HG03439 (cell line): ENCODE measurements around the gene MRPL16.
"Not testable (repeated sequence)": the region's sequence is repeated elsewhere in the genome, so short reads cannot be mapped to it uniquely, and the experiment has no call there.

Experiments used
- ATAC-seq: cut with Tn5 transposase; IDR thresholded peaks from one replicate; pipeline ENCODE4 v1.9.1; 2021; ENCODE audit warnings: mild to moderate bottlenecking, moderate library complexity; ENCODE audit not compliant: unreplicated experiment

MRPL16 gene

DNA sequence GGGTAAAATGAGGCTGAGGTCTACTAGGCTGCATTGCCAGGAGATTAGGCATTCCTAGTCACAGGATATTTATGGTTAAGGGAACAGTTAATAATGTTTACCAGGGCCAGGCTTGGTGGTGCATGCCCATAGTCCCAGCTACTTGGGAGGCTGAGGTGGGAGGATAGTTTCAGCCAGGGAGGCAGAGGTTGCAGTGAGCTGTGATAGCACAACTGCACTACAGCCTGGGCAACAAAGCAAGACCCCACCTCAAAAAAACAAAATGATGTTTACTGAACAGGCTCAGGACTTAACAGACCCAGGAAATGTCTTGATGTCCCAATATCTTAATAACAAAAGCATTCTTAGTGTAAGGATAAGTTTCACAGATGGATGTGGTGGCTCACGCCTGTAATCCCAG lies 2.8 kb upstream of the MRPL16 start:
- ATAC-seq = no peak

DNA sequence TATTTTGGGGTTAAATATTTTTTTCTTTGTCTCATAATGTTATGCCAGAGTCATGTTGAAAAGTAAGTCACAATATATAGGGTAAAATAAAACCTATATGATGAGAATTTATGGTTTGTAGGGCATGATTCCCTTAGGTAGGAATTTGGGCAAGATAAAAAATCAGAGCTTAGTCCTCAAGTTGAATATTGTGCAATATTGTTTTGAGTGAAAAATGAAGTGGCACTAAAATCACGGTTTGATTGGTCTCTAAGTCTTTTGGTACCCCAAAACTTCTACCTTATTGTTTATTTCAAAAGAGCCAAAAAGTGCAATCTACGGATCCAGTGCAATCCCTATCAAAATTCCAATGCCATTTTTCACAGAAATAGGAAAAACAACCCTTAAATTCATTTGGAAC lies 1.6 kb upstream of the MRPL16 start:
- ATAC-seq = no peak

GRCh38 chr11:59810911-59811259 lies 307 bp upstream of the MRPL16 start:
- ATAC-seq = no peak

DNA sequence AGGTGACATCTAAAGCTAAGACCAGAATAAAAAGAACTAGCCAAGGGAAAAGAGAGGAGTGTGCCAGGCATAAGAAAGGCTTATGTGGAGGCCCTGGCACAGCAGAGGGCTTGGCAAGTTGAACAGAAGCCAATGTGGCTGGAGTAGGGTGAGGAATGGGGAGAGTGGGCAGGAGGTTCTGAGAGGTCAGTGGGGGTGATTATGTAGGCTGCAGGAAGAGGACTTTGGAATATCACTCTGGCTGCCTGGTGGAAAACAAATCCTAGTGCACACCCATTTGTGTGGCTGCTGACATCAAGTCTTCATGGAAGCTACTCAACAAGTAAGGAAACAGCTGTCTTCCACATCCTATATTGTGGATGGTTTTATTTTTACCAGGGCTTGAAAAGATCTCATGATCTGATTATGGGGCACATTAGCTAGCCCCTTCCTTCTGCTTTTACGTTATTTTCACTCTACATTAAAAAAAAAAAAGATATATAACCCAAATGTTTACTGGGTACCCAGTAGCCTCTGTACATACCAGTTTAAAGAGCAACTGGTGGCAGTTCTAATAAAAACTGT lies 3.4 kb downstream of the MRPL16 start:
- no peak for ATAC-seq

GRCh38 chr11:59804061-59804460 lies 6.5 kb downstream of the MRPL16 start:
- ATAC-seq = no peak

DNA sequence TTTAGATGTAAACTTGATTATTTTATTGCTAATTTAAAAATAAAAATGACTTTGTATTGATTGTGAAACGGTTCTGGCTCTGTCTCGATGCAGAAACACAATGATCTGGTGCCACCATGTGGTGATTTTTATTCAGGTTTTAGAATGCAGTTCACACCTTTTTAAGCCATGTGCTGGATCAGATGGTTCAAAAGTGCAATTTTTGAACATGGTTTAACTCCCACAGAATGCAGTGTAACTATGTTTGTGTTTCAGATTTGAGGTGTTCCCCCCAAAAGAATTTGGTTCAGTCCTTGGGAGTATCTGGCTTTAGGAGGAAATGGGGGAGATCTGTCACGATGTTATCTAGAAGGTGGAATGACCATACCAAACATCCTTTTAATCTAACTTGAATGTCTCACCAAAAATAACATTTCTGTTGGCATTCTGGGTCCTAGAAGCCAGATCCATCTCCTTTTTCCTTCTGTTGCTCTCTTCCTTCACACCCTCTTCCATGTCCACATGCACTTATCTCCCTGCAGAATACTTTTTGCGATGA lies 7.9 kb downstream of the MRPL16 start:
- ATAC-seq = no peak

DNA sequence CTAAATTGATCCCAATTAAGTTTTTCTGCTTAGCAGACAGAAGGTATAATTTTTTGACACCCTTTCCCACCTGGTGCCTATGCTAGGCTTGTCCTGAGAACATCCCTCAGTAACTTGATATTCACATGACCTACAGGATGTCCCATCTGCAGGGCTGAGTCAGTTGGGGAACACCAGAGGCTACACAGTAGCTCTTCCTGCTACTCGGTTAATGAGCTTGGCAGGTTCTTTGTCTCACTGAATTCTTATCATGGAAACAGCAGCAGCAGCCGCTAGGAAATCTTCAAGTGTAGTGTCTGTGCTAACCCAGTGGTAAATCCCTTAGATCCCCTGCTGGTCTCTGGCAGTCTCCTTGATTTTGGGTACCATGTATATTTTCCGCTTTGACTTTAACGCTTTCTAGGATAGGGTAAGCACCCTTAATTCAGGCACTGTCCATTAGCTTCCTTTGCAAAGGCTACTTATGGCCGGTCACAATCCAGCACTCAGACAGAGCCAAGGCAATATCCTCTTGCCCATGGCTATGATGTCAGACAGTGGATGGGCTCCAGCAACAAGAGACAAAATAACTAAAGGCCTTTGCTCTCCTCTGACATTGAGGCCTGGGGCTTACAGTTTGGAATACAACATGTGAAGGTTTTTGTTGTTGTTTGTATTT lies 8.5 kb downstream of the MRPL16 start:
- no peak for ATAC-seq

DNA sequence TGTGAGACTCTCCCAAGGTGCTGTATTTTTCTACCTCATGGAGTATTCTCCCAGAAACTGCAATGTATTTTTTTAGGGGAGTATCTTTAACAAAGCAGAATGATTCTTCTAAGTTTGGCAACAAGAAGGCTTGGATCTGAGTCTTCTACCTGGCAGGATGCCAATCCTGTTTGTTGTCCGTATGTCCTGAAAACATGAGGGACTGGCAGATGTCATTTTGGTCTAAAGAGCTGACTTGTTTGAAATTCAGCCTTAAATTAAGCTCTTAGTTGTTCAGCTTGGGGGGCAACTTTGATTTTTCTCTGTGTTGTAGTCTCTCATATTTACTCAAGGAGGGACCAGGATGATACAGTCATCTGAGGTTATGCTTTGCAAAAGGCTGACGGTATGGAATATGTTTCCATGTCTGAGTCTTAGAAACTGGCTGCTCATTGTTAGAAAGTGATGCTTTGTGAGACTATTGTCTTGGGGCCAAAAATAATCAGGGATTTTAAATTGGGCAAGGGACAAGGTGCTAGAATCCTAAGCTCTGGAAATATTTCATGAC lies 9.3 kb downstream of the MRPL16 start:
- no peak for ATAC-seq

DNA sequence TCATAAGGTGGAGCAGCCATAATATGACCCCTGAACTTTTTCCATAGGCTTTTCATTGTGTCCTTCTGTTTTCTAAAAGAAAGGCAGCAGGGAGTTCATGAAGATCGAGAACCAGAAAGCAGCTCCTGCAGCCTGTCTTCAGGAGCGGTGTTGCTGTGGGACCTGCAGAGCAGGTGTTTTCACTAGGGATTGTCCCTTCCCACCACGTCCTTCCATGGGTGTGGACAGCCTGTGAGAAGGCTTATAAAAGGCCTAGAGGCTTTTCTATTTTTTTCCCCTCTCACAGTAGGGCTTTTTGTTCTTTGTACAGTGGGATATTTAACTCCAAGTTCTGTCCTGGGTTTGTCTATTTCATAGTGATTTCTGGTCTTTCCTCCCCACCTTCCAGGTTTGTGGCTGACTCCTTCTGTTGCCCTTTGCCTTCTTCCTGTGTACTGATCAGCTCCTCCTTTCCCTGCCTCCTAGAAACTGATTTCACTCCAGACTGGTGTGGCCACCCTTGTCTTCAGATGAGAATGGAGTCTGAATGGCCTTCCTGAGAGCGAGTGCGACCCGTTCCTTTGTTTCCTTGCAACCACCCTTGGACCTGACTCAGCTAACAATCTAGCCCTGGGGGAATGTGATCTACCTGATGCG lies 10.1 kb downstream of the MRPL16 start:
- ATAC-seq = no peak

GRCh38 chr11:59794417-59794816 lies 16.2 kb downstream of the MRPL16 start:
- no peak for ATAC-seq

DNA sequence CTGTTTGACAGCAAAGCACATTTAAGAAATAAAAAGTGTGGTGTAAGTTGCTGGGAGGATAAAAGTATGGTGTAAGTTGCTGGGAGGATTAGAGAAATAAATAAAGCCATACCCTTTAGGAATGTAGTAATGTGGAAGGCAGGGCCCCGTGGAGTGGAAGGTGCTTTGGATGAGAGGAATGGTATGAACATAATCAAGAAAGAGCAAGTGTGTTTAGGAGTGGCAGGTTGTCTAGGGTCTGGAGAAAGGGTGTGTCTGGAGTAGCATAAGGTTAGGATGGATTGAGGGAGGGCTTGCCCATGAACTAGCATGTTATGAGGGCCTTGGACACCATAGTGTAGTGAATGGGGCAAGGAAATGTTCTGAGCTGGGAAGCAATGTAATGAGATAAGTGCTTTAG lies 18.1 kb downstream of the MRPL16 start:
- no peak for ATAC-seq

GRCh38 chr11:59791639-59792038 lies 18.9 kb downstream of the MRPL16 start:
- no peak for ATAC-seq

DNA sequence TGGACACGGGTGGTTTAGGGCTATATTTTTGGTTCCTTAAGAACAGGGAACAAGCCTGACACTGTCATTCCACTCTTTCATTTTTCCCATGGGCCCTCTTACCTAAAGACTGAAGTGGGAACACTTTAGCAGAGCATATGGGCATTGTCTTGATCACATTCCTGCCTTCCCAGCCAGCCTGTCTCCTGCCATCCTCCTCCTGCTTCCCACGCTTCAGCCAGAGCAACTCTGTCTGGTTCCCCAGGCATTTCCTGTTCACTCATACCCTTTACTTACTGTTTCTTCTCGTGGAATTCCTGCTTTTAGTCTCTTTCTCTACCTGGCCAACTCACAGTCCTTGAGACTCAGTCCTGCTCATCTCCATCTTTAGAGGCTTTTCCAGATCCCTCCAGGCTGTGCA lies 22.8 kb downstream of the MRPL16 start:
- no peak for ATAC-seq

DNA sequence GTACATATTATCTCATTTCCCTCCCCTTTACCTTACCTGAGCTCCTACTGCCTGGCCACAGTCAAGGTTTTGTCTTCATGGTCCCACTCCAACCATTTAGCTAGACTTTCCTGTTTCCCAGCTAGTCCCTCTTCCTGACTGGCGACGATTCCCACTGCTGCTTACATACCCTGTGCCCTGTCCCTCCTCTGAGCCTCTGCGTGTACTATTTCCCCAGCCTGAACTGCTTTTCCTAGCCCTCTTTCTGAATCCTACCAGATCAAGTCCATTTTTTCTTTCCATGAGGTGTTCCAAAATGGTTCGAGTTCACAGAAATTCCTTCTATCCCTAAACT lies 23.4 kb downstream of the MRPL16 start:
- no peak for ATAC-seq

DNA sequence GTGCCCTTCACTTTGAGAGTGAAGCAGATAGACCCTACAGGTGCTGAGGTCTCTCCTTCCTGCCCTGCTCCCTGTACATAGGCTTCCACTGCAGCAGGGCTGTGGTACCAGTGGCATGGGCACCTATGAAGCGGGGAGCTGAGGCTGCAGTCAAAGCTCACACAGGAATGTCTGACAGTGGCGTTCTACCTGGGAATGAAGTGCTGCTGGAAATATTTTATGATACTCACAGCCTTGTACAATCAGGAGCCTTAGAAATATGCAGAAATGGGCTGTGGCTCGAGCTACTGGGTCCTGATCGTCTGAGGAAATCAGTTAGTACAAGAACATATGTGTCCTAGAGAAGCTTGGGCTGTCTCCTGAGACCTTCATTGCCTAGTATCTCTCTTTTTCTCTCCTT lies 24.8 kb downstream of the MRPL16 start:
- no peak for ATAC-seq

- ATAC-seq = not testable (repeated sequence)
Measured at GRCh38 chr11:59784441-59784840, 26.1 kb downstream of the MRPL16 start.

DNA sequence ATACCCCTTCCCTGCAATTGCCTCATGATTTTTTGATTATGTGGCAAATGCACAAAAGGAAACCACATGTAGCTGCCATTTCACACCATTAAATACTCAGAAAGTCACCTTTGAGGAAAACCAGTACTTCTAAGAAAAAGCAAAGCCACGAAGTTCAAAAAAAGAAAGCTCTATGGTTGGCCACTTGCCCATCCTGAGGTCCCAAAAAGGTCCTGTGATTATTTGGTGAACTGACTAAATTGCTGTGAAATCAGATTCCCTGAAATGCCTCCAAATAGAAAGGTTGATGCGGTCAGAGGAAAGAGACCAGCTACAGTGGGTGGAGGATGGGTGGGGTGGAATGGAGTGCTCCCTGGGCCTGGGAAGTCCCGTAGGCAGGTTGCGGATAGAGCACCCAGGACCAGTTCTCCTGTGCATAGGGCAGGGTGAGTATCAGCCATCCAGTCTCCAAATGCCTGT lies 26.9 kb downstream of the MRPL16 start:
- no peak for ATAC-seq

DNA sequence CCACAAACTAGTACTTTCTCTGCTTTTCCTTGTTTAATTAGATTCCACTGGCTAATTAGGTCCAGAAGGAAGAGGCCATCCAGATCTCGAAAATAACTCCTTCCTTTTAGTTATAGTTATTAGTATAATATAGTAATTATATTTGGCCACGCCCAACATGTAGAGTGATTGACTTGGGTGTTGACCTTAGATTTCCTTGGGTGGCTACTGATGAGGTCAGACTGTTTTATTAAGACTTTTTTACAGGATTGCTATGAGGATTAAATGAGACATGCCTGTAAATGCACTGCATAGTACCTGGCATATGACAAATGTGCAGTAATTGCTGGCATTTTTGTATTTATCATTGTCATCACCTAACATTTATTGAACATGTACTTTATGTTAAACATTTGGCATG lies 28.5 kb downstream of the MRPL16 start:
- no peak for ATAC-seq

DNA sequence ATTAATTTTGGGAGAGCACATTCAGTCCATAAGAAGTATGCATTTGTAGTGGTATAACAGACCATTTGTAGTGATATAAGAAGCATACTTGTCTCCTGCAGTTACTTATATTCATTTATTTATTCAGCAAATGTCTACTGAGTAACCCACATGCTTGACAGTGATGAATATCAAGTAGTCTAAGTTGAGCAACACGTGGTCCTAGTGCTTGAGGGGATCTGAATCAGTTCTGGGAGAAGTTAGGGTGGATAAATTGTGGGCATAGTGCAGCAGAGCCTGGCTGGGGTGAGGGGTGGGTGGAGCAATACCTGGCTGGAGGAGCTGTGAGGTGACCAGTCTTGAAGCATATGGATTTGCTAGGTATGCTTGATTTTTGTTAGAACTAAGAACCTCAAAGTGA lies 31.1 kb downstream of the MRPL16 start:
- ATAC-seq = no peak

DNA sequence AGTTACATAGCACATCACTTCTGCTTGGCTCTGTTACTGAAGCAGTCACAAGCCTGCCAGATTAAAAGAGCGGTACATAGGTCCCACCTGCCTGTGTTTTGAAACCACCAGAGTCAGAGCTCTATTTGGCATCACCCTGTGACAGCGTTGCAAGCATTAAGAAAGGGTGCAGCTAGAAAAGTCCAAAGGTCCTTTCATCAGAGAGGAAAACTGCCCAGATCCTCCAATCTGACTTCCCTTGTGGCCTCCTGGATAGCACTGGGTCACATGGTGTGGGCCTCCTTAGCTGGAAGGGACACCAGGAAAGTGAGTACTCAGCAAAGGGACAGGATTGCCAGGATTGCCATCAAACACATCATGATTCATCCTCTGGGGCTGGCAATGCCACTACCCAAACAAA lies 32.5 kb downstream of the MRPL16 start:
- ATAC-seq = no peak

DNA sequence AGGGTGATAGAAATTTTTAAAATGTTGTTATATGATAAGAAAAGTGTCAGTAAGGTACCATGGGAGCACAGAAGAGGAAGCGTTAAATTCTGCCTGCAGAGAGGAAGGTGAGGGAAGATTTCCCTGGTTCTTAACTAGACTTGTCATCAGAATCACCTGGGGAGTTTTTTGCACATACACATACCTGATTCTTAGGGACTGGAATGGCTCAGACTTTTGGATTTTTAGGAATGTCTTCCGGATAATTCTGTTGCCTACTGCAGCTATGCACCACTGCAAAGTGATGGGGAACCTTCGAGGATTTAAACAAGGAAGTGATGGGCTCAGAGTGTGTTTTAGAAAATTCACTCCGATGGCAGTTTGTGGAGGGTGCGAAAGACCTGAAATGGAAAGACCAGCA lies 33.5 kb downstream of the MRPL16 start:
- ATAC-seq = no peak
